ENCODE measurements around the gene P2RY8. TPM values are rescaled to one million over a fixed set of nuclear protein-coding genes. Genes with fewer than 3 reads are reported as not detected.

The P2RY8 gene
- total and polyA plus RNA-seq, 2 donors (not counting 1 experiment from before 2014, with no cell fraction given), result 72.3 to 142 TPM

DNA sequence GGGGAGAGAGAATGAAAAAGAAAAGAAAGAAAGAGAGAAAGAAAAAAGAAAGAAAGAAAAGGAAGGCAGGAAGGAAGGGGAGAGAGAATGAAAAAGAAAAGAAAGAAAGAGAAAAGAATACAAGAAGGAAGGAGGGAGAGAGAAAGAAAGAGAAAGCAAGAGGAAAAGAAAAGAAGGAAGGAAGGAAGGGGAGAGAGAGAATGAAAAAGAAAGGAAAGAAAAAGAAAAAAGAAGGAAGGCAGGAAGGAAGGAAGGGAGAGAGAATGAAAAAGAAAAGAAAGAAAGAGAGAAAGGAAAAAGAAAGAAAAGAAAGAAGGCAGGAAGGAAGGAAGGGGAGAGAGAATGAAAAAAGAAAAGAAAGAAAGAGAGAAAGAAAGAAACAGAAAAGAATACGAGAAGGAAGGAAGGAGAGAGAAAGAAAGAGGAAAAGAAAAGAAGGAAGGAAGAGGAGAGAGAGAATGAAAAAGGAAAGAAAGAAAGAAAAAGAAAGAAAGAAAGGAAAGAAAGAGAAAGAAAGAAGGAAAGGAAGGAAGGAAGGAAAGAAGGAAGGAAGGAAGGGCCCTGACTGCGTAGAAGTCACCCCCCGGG is 15.1 kb upstream of the P2RY8 start:
- ATAC-seq (ENCODE audit: low read depth) (no peak), DNase-seq (no peak)
- intact Hi-C loops (cut with micrococcal nuclease), result no loop called here
- ChIA-PET CTCF (no interaction called here), POLR2A (no interaction called here)
- 78% methylated on average over 3 of the region's 3 CpGs for WGBS (ENCODE audit: insufficient coverage)
- Mint-ChIP-seq H3K4me3 (no peak overlapping the region), H3K9me3 (ENCODE audit: insufficient read depth) (peaks cover 4% of the 10 kb centered on the region), H3K27me3 (no peaks in the 10 kb centered on the region), H3K4me1 (peaks cover 61% of the 10 kb centered on the region), H3K27ac (peak overlapping the region; percentile 90)
- Histone ChIP-seq H3K27ac (ENCODE audit: low read length in 2 of 2) (peak overlapping the region; percentile 18 to 85), H3K9me3 (ENCODE audit: control extremely low read depth in 1 of 3, control insufficient read depth in 2 of 3, insufficient read depth in 1 of 3, low read length in 2 of 3) (peaks cover 2 to 56% (median 16%) of the 10 kb centered on the region in 3 donors), H3K4me1 (ENCODE audit: control insufficient read depth in 2 of 2, insufficient read depth in 2 of 2, low read length in 2 of 2) (peaks cover 57 to 75% of the 10 kb centered on the region in 2 donors), H2AFZ (ENCODE audit: insufficient read depth, low read depth, low read length, poor library complexity, severe bottlenecking) (no peak overlapping the region), H3K4me2 (replicated peaks; ENCODE audit: low read depth, low read length, poor library complexity, severe bottlenecking) (peak overlapping the region; percentile 9), H3K79me2 (ENCODE audit: control insufficient read depth, insufficient read depth, low read length) (no peaks in the 10 kb centered on the region), H3K27me3 (replicated peaks in 1 of 4; ENCODE audit: control extremely low read depth in 1 of 4, control insufficient read depth in 3 of 4, insufficient read depth in 4 of 4, low read length in 3 of 4) (no peaks in the 10 kb centered on the region), H3K9ac (ENCODE audit: low read length) (no peak overlapping the region), H3K36me3 (replicated peaks in 1 of 2; ENCODE audit: control extremely low read depth in 1 of 2, control insufficient read depth in 1 of 2, extremely low read depth in 1 of 2, insufficient read depth in 2 of 2, low read length in 1 of 2) (no peaks in the 10 kb centered on the region), H4K20me1 (ENCODE audit: control insufficient read depth, insufficient read depth, low read length, poor library complexity, severe bottlenecking) (no peaks in the 10 kb centered on the region), H3K4me3 (ENCODE audit: control extremely low read depth in 1 of 5, extremely low read depth in 1 of 5, insufficient read depth in 1 of 5, low read depth in 2 of 5, low read length in 4 of 5) (peak overlapping the region in 1 of 5 experiments; percentile 2)
- TF ChIP-seq EZH2 (IDR thresholded peaks at IDR 0.05; ENCODE audit: borderline replicate concordance, insufficient read depth, low read depth, low read length, poor library complexity, severe bottlenecking) (no peak), CTCF (IDR thresholded peaks at IDR 0.05) (peak; percentile 65)

- H3K27ac ChIP-seq (ENCODE audit: low read length in 2 of 2), result peak overlapping the region; percentile 75 to 80
- peaks cover 0 to 26% (median 0%) of the 10 kb centered on the region in 3 donors for H3K9me3 ChIP-seq (ENCODE audit: control extremely low read depth in 1 of 3, control insufficient read depth in 2 of 3, insufficient read depth in 1 of 3, low read length in 2 of 3)
- H3K9ac ChIP-seq (ENCODE audit: low read length), result peak overlapping the region; percentile 18
- H3K4me2 ChIP-seq (replicated peaks; ENCODE audit: low read depth, low read length, poor library complexity, severe bottlenecking), result peak overlapping the region; percentile 61
- Mint-ChIP-seq H3K9me3 (ENCODE audit: insufficient read depth) (no peaks in the 10 kb centered on the region), H3K4me3 (peak overlapping the region; percentile 82), H3K27me3 (no peaks in the 10 kb centered on the region), H3K27ac (peak overlapping the region; percentile 98), H3K4me1 (peaks cover 50% of the 10 kb centered on the region)
- H3K27me3 ChIP-seq (replicated peaks in 1 of 4; ENCODE audit: control extremely low read depth in 1 of 4, control insufficient read depth in 3 of 4, insufficient read depth in 4 of 4, low read length in 3 of 4), result no peaks in the 10 kb centered on the region
- intact Hi-C loops (cut with micrococcal nuclease), result loop anchor here (1.0 kb wide), 1 partner anchor 9 kb away; the partner anchor contains the start of gene P2RY8
- WGBS (ENCODE audit: insufficient coverage), result 7% methylated on average over 18 of the region's 18 CpGs
- POLR2A ChIA-PET, result no interaction called here
- H3K4me3 ChIP-seq (ENCODE audit: control extremely low read depth in 1 of 5, extremely low read depth in 1 of 5, insufficient read depth in 1 of 5, low read depth in 2 of 5, low read length in 4 of 5), result peak overlapping the region in 3 of 5 experiments; percentile 17 to 30 (median 27)
- CTCF ChIA-PET, result no interaction called here
- no peaks in the 10 kb centered on the region for H4K20me1 ChIP-seq (ENCODE audit: control insufficient read depth, insufficient read depth, low read length, poor library complexity, severe bottlenecking)
- TF ChIP-seq CTCF (IDR thresholded peaks at IDR 0.05), result no peak
- no peak for TF ChIP-seq EZH2 (IDR thresholded peaks at IDR 0.05; ENCODE audit: borderline replicate concordance, insufficient read depth, low read depth, low read length, poor library complexity, severe bottlenecking)
- peaks cover 5% of the 10 kb centered on the region for H3K79me2 ChIP-seq (ENCODE audit: control insufficient read depth, insufficient read depth, low read length)
- H3K4me1 ChIP-seq (ENCODE audit: control insufficient read depth in 2 of 2, insufficient read depth in 2 of 2, low read length in 2 of 2), result peaks cover 34 to 54% of the 10 kb centered on the region in 2 donors
- peak overlapping the region; percentile 91 for H2AFZ ChIP-seq (ENCODE audit: insufficient read depth, low read depth, low read length, poor library complexity, severe bottlenecking)
- DNase-seq (peak; percentile 53), ATAC-seq (ENCODE audit: low read depth) (peak; percentile 49)
- no peaks in the 10 kb centered on the region for H3K36me3 ChIP-seq (replicated peaks in 1 of 2; ENCODE audit: control extremely low read depth in 1 of 2, control insufficient read depth in 1 of 2, extremely low read depth in 1 of 2, insufficient read depth in 2 of 2, low read length in 1 of 2)
Observed at GRCh38 chrX:1546691-1547251, 9.8 kb upstream of the P2RY8 start.

Measured in B cell (primary cell).